Erythroblast (primary cell): ENCODE results near the gene ZIC5.

Source experiments
- DNase-seq, 2 experiments: peaks; one replicate each; lab custom pipeline; 2025; lab: John Stamatoyannopoulos, UW
- GATA1 ChIP-seq: IDR thresholded peaks from 2 replicates; pipeline ENCODE4 v1.6.1; 2011; ENCODE audit warnings: low read depth, mild to moderate bottlenecking, control low read depth, low read length, moderate library complexity
- POLR2A ChIP-seq: IDR thresholded peaks from 2 replicates; pipeline ENCODE4 v1.6.1; 2011; ENCODE audit warnings: mild to moderate bottlenecking, low read length

The ZIC5 gene

GRCh38 chr13:99971576-99972189, at the start of gene ZIC5:
Gene ZIC5, minus strand, starts transcription at chr13:99971767. Its CDS starts 164 bp downstream, at chr13:99971603.
- no peak for DNase-seq

GRCh38 chr13:100019780-100020356, 48.3 kb upstream of the ZIC5 start:
- no peak for TF ChIP-seq GATA1
- no peak for TF ChIP-seq POLR2A
- no peak for DNase-seq

More at GRCh38 chr13:99971576-99972189, at the start of gene ZIC5:
- TF ChIP-seq GATA1 = no peak
- TF ChIP-seq POLR2A = no peak

GRCh38 chr13:100014621-100015020, 43.1 kb upstream of the ZIC5 start:
- TF ChIP-seq POLR2A = no peak
- TF ChIP-seq GATA1 = no peak
- no peak for DNase-seq

- TF ChIP-seq POLR2A (no peak), GATA1 (no peak)
- DNase-seq = no peak
Measured at GRCh38 chr13:99998261-99998660, 26.7 kb upstream of the ZIC5 start.

GRCh38 chr13:99997702-99998214, 26.2 kb upstream of the ZIC5 start:
- DNase-seq = no peak
- no peak for TF ChIP-seq POLR2A
- no peak for TF ChIP-seq GATA1

GRCh38 chr13:99996381-99996973, 24.9 kb upstream of the ZIC5 start:
- DNase-seq = peak in 1 of 2 experiments; percentile 29
- no peak for TF ChIP-seq POLR2A
- TF ChIP-seq GATA1 = no peak

GRCh38 chr13:99995589-99996380, 24.2 kb upstream of the ZIC5 start:
- TF ChIP-seq POLR2A (no peak), GATA1 (no peak)
- peak; percentile 26 to 52 for DNase-seq

GRCh38 chr13:99995104-99995588, 23.6 kb upstream of the ZIC5 start:
- DNase-seq = no peak
- TF ChIP-seq GATA1 (no peak), POLR2A (no peak)

GRCh38 chr13:99994638-99995020, 23.1 kb upstream of the ZIC5 start:
- TF ChIP-seq POLR2A (no peak), GATA1 (no peak)
- no peak for DNase-seq

GRCh38 chr13:99993660-99994637, 22.4 kb upstream of the ZIC5 start:
- no peak for DNase-seq
- no peak for TF ChIP-seq GATA1
- TF ChIP-seq POLR2A = no peak

- TF ChIP-seq GATA1 (no peak), POLR2A (no peak)
- no peak for DNase-seq
Measured at GRCh38 chr13:99992949-99993351, 21.4 kb upstream of the ZIC5 start.
